ENCODE measurements around the gene PCSK1.

PCSK1 gene

DNA sequence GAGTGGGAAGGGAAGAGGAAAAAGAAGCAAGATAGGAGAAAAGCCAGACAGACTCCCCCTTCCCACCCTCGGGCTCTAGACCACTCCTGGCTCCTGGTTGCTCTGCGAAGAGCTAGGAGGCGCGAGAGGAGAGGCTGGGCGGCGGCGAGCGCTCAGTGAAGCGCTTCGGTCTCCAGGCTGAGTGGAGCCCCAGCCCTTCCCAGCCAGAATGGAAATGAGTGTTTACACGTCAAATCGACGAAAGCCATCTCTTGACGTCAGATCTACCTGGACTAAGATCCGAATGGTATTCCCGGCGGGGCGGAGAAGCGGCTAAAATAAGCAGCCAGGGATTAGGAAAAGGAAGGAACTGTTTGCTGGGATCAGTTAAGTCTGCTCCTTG lies at the start of gene PCSK1:
PCSK1 (minus strand) TSS at position 183 of the 382 bp plus-strand sequence. CDS start 206 bp downstream, outside the sequence.
- peaks cover 46% of the 10 kb centered on the region for H3K27me3 Mint-ChIP-seq
- no peaks in the 10 kb centered on the region for H3K36me3 Mint-ChIP-seq
- no peaks in the 10 kb centered on the region for H3K9me3 Mint-ChIP-seq
- H3K4me1 Mint-ChIP-seq = peaks cover 39% of the 10 kb centered on the region
- H3K4me3 Mint-ChIP-seq = peak within 1 kb of the TSS; percentile 12
- no peak within 1 kb of the TSS for H3K27ac Mint-ChIP-seq
- no peak for ATAC-seq

DNA sequence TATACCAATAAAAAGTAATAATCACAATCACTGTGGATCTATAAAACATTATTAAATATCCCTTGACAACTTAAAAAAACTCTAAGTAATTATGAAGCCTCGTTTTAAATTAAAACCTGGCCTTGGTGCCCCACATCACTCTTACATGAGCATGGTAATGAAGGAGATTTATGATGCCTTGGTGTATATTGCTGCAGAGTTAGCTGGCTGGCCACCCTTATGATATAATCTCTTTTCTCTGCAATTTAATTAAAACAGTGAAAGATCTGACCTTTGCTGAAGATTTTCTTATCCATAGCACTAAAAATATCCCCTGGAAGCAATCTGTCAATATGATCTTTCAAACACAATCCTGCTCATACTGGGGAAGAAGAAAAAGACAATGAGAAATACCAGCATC lies 48.8 kb upstream of the PCSK1 start:
- Mint-ChIP-seq H3K9me3 (no peaks in the 10 kb centered on the region), H3K27me3 (no peaks in the 10 kb centered on the region), H3K27ac (no peak overlapping the region), H3K36me3 (no peaks in the 10 kb centered on the region), H3K4me1 (no peaks in the 10 kb centered on the region), H3K4me3 (no peak overlapping the region)
- no peak for ATAC-seq

DNA sequence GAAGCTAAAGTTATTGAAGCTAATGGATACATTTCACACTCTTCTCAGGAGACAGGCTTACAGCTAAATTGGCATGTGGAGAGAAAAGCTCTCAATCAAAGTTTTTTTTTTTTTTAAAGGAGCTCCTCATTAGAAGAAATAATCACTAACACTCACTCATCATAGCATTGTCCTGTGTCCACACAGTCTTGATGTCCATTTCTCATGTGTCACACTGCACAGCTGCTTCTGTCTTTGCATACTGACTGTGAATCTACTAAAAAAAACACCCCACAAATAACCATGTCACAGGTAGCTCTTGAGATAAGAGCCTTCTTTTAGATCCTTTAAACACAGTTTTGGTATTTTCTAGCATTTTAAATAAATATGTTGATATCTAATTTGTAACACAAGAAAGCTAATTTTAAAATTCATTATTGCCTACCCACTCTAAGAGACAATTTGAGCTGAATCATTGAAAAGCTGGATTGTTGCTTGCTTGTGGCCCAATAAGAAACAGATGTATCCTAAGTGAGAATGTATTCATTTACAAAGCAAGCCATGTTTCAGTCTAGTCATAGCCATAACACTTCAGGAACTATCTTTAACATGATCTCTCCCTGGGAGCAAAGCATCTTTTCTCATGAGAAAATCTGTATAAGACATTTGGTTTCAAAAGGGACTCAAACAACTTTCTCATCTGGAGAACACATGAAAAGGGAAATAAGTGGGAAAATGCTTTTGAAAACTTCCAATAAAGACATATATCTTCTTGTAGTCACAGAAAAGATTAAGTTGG lies 48.1 kb upstream of the PCSK1 start:
- no peak for ATAC-seq
- Mint-ChIP-seq H3K9me3 (no peaks in the 10 kb centered on the region), H3K27ac (no peak overlapping the region), H3K27me3 (no peaks in the 10 kb centered on the region), H3K4me3 (no peak overlapping the region), H3K4me1 (no peaks in the 10 kb centered on the region), H3K36me3 (no peaks in the 10 kb centered on the region)

DNA sequence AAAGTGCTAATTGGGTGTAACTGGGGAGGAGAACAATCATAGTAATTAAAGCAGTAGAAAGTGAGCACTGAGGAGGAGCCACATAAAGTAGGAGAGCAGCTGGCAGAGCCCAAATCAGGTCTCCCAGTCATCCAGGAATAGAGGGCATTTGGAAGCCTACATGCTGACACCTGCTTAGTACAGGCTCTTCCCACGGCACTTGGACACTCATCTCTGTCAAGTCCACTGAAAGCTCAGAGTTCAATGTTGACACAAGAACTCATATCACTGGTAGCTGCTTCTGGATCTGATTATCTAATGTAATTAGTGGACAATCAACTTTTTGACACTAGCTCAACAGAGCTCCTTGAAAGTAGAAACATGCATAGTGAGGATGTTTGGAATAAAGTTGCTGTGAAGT lies 45.9 kb upstream of the PCSK1 start:
- no peaks in the 10 kb centered on the region for H3K36me3 Mint-ChIP-seq
- H3K4me3 Mint-ChIP-seq = no peak overlapping the region
- H3K9me3 Mint-ChIP-seq = no peaks in the 10 kb centered on the region
- no peaks in the 10 kb centered on the region for H3K4me1 Mint-ChIP-seq
- no peaks in the 10 kb centered on the region for H3K27me3 Mint-ChIP-seq
- H3K27ac Mint-ChIP-seq = no peak overlapping the region
- ATAC-seq = no peak

DNA sequence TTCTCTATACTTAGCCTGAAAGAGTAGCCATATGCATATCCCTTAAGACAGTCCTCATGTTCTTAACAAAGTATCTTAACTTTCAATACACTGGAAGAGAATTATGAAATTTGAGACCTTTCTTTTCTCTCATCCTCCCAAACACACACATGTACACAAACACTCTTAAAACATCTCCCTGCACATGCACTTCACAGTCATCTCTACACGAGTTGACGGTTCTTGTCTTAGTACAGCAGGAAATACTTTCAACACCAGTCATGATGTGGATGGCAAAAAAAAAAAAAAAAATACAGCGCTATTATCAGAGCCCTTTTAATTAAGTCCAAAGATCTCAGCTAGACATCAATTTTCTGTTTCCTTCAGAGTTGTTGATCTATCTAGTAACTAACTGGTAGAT lies 43.6 kb upstream of the PCSK1 start:
- Mint-ChIP-seq H3K4me3 (no peak overlapping the region), H3K27me3 (peaks cover 8% of the 10 kb centered on the region), H3K9me3 (no peaks in the 10 kb centered on the region), H3K36me3 (no peaks in the 10 kb centered on the region), H3K27ac (no peak overlapping the region), H3K4me1 (no peaks in the 10 kb centered on the region)
- no peak for ATAC-seq

DNA sequence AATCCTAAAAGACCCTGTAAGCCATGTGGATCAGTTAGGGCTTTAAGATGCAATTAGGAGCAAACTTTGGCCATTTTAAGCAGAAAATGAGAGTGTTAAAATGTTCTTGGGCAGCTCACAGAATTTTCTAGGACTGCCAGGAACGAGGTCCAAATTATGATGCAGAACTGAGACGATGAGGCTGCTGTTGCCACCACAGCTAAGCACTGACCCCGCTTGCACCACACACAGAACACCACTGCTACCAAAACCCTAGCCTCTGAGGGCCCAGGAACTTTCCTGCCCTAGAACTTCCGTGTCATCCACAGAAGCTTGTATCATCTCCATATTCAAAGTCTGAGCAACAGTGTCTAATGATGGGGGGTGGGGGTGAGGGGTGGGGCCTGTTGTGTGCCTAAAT lies 41.0 kb upstream of the PCSK1 start:
- ATAC-seq = no peak
- Mint-ChIP-seq H3K4me1 (no peaks in the 10 kb centered on the region), H3K27ac (no peak overlapping the region), H3K9me3 (no peaks in the 10 kb centered on the region), H3K27me3 (peaks cover 8% of the 10 kb centered on the region), H3K4me3 (no peak overlapping the region), H3K36me3 (no peaks in the 10 kb centered on the region)

DNA sequence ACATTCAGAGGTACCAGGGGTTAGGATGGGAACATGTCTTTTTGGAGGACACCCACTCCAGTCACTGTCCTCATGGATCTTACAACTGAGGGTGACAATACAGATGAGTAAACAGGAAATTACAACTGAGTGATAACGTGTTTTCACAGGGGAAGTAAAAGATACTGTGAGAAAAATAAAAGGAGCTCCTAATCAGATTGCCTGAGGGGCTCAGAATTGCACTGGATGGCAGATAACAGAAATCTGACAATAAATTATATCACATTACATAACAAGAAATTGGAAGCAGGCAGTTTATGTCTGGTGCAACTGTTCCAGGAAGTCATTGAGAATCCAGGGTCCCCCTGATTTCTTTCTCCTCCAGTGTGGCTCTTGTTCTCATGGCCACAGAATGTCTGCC lies 40.1 kb upstream of the PCSK1 start:
- Mint-ChIP-seq H3K4me1 (no peaks in the 10 kb centered on the region), H3K27me3 (peaks cover 15% of the 10 kb centered on the region), H3K36me3 (no peaks in the 10 kb centered on the region), H3K9me3 (no peaks in the 10 kb centered on the region), H3K4me3 (no peak overlapping the region), H3K27ac (no peak overlapping the region)
- ATAC-seq = no peak

DNA sequence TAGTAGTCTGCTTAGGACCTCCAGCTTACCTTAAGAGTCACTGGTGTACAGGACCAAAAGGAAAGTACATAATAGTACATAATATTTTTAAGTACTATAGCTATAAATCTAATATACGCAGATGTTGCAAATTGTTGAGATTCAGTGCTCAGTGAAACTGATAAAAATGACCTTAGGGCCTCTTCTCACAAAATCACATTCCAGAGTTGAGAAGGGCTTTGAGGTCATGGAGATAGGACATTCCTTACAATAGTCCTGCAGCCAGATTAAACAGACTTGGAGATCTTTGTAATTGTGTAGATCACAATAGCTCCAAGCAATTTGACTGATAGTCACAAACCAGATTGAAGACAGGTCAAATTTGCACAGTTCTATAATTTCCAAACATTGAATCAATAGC lies 37.7 kb upstream of the PCSK1 start:
- H3K36me3 Mint-ChIP-seq = no peaks in the 10 kb centered on the region
- no peak overlapping the region for H3K4me3 Mint-ChIP-seq
- H3K27ac Mint-ChIP-seq = no peak overlapping the region
- H3K27me3 Mint-ChIP-seq = peaks cover 29% of the 10 kb centered on the region
- no peak for ATAC-seq
- H3K4me1 Mint-ChIP-seq = no peaks in the 10 kb centered on the region
- H3K9me3 Mint-ChIP-seq = no peaks in the 10 kb centered on the region

DNA sequence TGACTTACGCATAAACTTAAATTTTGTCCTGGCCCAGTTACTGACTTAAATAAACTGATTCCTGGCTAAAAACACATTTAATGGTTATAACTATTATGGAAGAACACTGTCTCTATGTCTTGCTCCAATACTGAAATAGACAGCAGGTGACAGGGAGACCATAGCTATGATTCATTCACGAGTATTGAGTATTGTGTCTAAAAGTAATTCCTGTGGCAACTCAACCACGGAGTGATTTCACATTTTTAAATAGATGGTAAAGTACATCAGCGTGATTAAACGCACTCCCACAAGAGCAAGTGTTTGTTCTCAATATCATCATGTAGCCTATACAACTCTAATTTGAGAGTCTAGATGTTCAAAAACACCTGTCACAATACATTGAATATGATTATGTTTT lies 35.9 kb upstream of the PCSK1 start:
- Mint-ChIP-seq H3K9me3 (no peaks in the 10 kb centered on the region), H3K27me3 (peaks cover 30% of the 10 kb centered on the region), H3K27ac (no peak overlapping the region), H3K36me3 (no peaks in the 10 kb centered on the region), H3K4me3 (no peak overlapping the region), H3K4me1 (no peaks in the 10 kb centered on the region)
- ATAC-seq = no peak

DNA sequence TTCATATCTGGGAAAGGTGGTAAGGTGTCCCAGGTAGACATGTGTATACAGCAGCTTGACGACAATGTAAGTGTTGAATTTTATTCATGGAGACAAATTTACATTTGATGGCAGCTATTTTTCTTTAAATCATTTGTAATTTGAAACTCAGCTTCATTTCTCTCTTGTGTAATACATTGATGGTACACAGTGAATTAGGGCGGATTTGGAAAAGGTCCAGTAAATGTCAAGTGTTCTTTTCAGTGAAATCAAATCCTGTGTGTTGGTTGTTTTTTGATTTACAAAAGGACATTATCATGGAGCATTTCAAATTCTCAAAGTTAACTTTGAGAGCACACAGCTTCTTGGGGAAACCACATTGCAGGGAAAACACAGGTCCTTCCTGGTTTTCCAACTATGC lies 30.0 kb upstream of the PCSK1 start:
- H3K9me3 Mint-ChIP-seq = no peaks in the 10 kb centered on the region
- H3K4me3 Mint-ChIP-seq = no peak overlapping the region
- no peak overlapping the region for H3K27ac Mint-ChIP-seq
- peaks cover 14% of the 10 kb centered on the region for H3K27me3 Mint-ChIP-seq
- no peaks in the 10 kb centered on the region for H3K4me1 Mint-ChIP-seq
- ATAC-seq = no peak
- H3K36me3 Mint-ChIP-seq = no peaks in the 10 kb centered on the region

DNA sequence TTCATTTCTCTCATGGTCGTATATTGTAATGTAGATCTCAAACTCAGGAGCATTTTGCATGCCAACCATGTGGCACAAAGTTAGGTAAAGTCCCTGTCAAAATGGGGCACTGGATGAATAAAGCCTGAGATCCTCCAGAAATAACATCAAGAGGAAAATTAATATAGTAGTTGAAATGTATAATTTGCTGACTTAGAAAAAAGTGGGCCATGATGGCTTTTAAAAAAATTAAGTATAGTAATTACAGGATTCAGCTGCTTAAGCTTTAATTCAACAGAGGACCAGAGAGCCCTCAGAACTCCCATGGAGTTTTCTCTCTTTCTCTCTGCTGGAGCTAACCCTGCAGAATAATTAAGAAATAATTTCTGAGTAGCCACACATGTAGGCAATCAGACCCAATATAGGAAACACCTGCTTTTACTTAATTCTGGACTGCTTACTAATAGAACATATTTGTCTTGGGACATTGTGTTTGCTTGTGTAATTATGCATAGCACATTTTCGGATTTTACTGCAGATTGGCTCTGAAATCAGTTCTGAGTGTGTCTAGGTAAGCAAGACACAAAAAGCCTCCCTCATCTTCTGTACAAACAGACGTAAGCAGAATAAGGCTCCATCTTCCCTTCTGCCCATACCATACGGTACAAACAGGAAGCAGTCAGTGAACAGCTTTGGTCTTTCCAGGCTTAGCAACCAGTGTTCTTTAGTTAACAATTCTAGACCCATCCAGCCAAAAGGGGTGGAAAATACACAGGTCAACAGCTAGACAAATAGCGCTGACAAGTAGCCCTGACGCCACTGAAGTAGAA lies 26.5 kb upstream of the PCSK1 start:
- H3K9me3 Mint-ChIP-seq = peaks cover 8% of the 10 kb centered on the region
- no peak overlapping the region for H3K4me3 Mint-ChIP-seq
- ATAC-seq = no peak
- no peak overlapping the region for H3K27ac Mint-ChIP-seq
- no peaks in the 10 kb centered on the region for H3K36me3 Mint-ChIP-seq
- no peaks in the 10 kb centered on the region for H3K27me3 Mint-ChIP-seq
- peaks cover 7% of the 10 kb centered on the region for H3K4me1 Mint-ChIP-seq

DNA sequence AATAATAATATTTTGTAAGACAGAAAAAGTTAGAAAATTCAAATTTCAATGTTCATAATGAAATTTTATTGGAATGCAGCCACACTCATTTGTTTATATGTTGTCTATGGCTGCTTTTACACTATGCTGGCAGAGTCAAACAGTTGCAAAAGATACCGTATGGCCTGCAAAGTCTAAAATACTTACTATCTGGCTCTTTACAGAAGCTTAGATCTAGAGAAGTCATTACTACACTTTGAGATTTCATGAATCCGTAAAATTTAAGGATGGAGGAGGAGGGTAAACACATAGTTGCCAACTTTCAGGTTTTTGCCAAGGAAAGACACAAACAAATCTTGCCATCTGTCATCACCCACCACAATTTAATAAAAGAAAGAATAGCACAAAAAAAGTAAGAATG lies 25.1 kb upstream of the PCSK1 start:
- Mint-ChIP-seq H3K27ac (no peak overlapping the region), H3K36me3 (no peaks in the 10 kb centered on the region), H3K4me3 (no peak overlapping the region), H3K4me1 (peaks cover 7% of the 10 kb centered on the region), H3K9me3 (peaks cover 8% of the 10 kb centered on the region), H3K27me3 (no peaks in the 10 kb centered on the region)
- ATAC-seq = no peak

DNA sequence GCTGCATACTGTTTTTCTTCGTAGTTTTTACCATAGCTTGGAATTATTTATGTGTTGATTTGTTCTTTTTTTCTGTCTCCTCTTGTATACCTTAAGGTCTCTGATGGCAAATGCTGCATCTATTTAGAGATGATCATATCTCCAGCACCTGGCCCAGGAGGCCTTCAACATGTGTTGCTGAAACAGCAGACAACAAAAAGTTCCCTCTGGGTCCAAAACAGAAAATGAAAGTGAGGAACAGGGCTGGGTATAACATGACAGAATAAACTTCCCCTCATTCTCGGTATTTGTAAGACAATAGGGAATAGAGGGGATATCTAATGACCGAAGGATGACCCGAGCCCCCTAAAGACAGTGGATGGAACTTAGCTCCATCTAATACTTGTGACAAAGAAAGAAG lies 22.7 kb upstream of the PCSK1 start:
- H3K9me3 Mint-ChIP-seq = peaks cover 10% of the 10 kb centered on the region
- no peaks in the 10 kb centered on the region for H3K27me3 Mint-ChIP-seq
- no peaks in the 10 kb centered on the region for H3K36me3 Mint-ChIP-seq
- no peak overlapping the region for H3K27ac Mint-ChIP-seq
- H3K4me1 Mint-ChIP-seq = peaks cover 7% of the 10 kb centered on the region
- no peak overlapping the region for H3K4me3 Mint-ChIP-seq
- ATAC-seq = no peak

DNA sequence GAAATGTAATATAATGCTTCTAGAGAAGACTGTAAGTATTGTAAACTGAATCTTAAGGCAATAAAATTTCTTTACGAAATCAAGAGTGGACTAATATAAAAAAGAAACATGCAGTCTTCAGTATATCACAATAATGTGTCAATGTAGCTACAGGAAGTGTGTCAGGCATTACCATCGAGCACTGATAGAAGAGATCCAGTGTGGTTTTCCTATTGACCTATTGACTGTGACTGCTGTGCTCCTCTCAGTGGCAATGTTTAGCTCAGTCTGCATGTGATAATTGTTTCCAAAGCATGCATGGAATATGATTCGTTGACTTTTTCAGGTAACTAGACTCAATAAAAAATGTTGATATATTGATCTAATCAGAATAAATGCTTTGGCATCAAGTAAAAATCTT lies 20.3 kb upstream of the PCSK1 start:
- peaks cover 7% of the 10 kb centered on the region for H3K4me1 Mint-ChIP-seq

DNA sequence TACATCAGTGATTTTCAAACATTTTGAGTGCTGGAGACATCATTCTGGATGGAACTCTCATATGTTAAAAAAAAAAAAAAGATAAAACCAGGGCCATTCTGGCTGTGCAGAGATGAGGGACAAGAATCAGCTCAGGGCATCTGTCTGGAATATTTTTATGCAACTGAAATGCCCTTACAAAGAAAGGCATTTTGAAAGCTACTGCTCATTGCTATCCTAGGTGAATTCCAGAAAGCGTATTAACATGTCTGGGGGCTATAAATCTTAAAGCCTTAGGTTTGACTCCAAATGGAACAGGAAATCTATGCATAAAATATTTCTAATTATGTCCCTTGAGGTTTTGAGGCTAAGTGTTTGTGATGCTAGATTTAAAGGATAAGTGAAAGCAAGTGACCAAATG lies 14.9 kb upstream of the PCSK1 start:
- Mint-ChIP-seq H3K27me3 (peaks cover 24% of the 10 kb centered on the region), H3K4me3 (no peak overlapping the region), H3K36me3 (no peaks in the 10 kb centered on the region), H3K4me1 (no peaks in the 10 kb centered on the region), H3K9me3 (peaks cover 2% of the 10 kb centered on the region), H3K27ac (no peak overlapping the region)
- no peak for ATAC-seq

More for the DNA sequence above, 20.3 kb upstream of the PCSK1 start:
- no peak overlapping the region for H3K4me3 Mint-ChIP-seq
- H3K27me3 Mint-ChIP-seq = no peaks in the 10 kb centered on the region
- no peak for ATAC-seq
- H3K27ac Mint-ChIP-seq = no peak overlapping the region
- peaks cover 10% of the 10 kb centered on the region for H3K9me3 Mint-ChIP-seq
- no peaks in the 10 kb centered on the region for H3K36me3 Mint-ChIP-seq

DNA sequence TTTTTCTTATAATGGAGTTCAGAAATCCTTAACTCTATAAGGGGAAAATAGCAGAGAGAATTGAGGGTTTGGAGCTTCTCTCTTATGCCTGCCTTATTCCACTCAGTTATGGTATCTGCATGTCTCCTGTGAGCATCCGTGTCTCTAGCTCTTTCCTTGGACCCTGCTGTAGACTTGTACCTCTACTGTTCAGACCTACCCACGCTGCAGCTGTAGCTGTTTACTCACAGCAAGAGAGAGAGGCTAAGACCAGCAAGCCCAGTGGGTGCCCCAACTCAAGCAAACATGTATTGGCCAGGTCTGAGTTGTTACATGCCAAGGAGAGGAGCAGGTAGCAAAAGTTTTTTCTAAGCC lies 7.1 kb upstream of the PCSK1 start:
- ATAC-seq = peak; percentile 13
- Mint-ChIP-seq H3K4me3 (peak overlapping the region; percentile 73), H3K9me3 (no peaks in the 10 kb centered on the region), H3K36me3 (no peaks in the 10 kb centered on the region), H3K4me1 (peaks cover 12% of the 10 kb centered on the region), H3K27me3 (peaks cover 5% of the 10 kb centered on the region), H3K27ac (peak overlapping the region; percentile 85)
